Measurements from ENCODE around the gene RAPGEF4. TPM values are rescaled to one million over a fixed set of nuclear protein-coding genes. Genes with fewer than 3 reads are reported as not detected.
"Not testable (repeated sequence)": the region's sequence is repeated elsewhere in the genome, so short reads cannot be mapped to it uniquely, and the experiment has no call there.

RAPGEF4 gene
- total and polyA plus RNA-seq, 9 of the 15 experiments (the other 6 are each of a cell fraction or from before 2014, with no cell fraction given), result 0.04 to 0.33 (median 0.13) TPM; not detected in 6

DNA sequence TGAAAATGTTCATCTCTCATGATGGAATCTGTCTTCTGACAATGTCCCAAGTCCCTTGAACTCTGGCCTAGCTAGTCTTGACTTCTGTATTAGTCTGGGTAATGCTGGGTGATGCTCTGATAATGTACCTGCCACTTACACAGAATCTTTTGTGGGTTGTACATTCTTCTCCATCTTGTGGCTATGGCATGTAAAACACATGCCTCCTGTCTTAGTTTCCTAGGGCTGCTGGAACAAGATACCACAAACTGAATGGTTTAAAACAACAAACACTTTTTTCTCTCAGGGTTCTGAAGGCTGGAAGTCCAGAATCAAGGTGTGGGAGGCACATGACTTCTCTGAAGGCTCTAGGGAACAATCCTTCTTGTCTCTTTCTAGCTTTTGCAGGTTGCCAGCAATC lies 57.1 kb downstream of the RAPGEF4 start (continued):
- TF ChIP-seq SP2 (IDR thresholded peaks at IDR 0.05; ENCODE audit: extremely low read depth, low read depth, low read length, poor library complexity, severe bottlenecking) (no peak), SAFB2 (IDR thresholded peaks at IDR 0.05; ENCODE audit: borderline replicate concordance, low read depth, low read length, severe bottlenecking) (no peak), ZNF780A (CRISPR knock-in tag; IDR thresholded peaks at IDR 0.05) (no peak)
- TF ChIP-seq, protein P1, sequence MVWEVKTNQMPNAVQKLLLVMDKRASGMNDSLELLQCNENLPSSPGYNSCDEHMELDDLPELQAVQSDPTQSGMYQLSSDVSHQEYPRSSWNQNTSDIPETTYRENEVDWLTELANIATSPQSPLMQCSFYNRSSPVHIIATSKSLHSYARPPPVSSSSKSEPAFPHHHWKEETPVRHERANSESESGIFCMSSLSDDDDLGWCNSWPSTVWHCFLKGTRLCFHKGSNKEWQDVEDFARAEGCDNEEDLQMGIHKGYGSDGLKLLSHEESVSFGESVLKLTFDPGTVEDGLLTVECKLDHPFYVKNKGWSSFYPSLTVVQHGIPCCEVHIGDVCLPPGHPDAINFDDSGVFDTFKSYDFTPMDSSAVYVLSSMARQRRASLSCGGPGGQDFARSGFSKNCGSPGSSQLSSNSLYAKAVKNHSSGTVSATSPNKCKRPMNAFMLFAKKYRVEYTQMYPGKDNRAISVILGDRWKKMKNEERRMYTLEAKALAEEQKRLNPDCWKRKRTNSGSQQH (CRISPR knock-in tag; IDR thresholded peaks at IDR 0.05), result no peak
- TF ChIP-seq, protein P2, sequence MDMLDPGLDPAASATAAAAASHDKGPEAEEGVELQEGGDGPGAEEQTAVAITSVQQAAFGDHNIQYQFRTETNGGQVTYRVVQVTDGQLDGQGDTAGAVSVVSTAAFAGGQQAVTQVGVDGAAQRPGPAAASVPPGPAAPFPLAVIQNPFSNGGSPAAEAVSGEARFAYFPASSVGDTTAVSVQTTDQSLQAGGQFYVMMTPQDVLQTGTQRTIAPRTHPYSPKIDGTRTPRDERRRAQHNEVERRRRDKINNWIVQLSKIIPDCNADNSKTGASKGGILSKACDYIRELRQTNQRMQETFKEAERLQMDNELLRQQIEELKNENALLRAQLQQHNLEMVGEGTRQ (CRISPR knock-in tag; IDR thresholded peaks at IDR 0.05), result no peak

DNA sequence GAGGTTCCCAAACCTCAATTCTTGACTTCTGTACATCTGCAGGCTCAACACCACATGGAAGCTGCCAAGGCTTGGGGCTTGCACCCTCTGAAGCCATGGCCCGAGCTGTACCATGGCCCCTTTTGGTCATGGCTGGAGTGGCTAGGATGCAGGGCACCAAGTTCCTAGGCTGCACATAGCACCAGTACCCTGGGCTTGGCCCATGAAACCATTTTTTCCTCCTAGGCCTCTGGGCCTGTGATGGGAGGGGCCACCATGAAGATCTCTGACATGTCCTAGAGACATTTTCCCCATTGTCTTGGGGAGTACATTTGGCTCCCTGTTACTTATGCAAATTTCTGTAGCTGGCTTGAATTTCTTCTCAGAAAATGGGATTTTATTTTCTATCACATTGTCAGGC lies 67.7 kb downstream of the RAPGEF4 start:
- H3K27ac ChIP-seq (ENCODE audit: extremely low read depth, low read depth, low read length); H3K4me3 ChIP-seq; H3K9me3 ChIP-seq (replicated peaks; ENCODE audit: control insufficient read depth, insufficient read depth, low read depth, low read length); H3K79me2 ChIP-seq (ENCODE audit: control insufficient read depth, insufficient read depth, low read length); CTCF ChIA-PET (ENCODE audit: low intra/inter-chr PET ratio); POLR2A ChIA-PET; H2AFZ ChIP-seq (ENCODE audit: low read depth, low read length); FAIRE-seq; DNase-seq (ENCODE audit: extremely low read depth in 1 of 4, low spot score in 3 of 4); H3K9ac ChIP-seq (ENCODE audit: insufficient read depth in 1 of 2, low read depth in 2 of 2, low read length in 2 of 2); H3K4me2 ChIP-seq (ENCODE audit: insufficient read depth, low read length); H3K9me1 ChIP-seq (ENCODE audit: control insufficient read depth, insufficient read depth, low read length); intact Hi-C loops (cut with micrococcal nuclease); H3K36me3 ChIP-seq (ENCODE audit: control insufficient read depth, insufficient read depth, low read length); H3K27me3 ChIP-seq (ENCODE audit: control insufficient read depth in 2 of 2, insufficient read depth in 2 of 2, low read length in 2 of 2); BruUV-seq (replicated peaks); H4K20me1 ChIP-seq (replicated peaks; ENCODE audit: control insufficient read depth, insufficient read depth, low read length); H3K4me1 ChIP-seq (replicated peaks in 1 of 2; ENCODE audit: control insufficient read depth in 2 of 2, insufficient read depth in 2 of 2, low read length in 2 of 2); in situ Hi-C loops (cut with MboI); ATAC-seq: not testable (repeated sequence)
- 0 out of 2 replicates have a peak, but pooled peaks have one; percentile 53 for TF ChIP-seq CBX5 (IDR thresholded peaks at IDR 0.05; ENCODE audit: borderline replicate concordance, low read depth)
- TF ChIP-seq CBX3 (IDR thresholded peaks at IDR 0.05; ENCODE audit: borderline replicate concordance in 1 of 2, low read length in 2 of 2), result peak in 1 of 2 experiments; percentile 40; a peak in 1 of 3 replicates
- TF ChIP-seq TRIM28 (IDR thresholded peaks at IDR 0.05), result 0 out of 2 replicates have a peak, but pooled peaks have one; percentile 20
- TF ChIP-seq, protein P3, sequence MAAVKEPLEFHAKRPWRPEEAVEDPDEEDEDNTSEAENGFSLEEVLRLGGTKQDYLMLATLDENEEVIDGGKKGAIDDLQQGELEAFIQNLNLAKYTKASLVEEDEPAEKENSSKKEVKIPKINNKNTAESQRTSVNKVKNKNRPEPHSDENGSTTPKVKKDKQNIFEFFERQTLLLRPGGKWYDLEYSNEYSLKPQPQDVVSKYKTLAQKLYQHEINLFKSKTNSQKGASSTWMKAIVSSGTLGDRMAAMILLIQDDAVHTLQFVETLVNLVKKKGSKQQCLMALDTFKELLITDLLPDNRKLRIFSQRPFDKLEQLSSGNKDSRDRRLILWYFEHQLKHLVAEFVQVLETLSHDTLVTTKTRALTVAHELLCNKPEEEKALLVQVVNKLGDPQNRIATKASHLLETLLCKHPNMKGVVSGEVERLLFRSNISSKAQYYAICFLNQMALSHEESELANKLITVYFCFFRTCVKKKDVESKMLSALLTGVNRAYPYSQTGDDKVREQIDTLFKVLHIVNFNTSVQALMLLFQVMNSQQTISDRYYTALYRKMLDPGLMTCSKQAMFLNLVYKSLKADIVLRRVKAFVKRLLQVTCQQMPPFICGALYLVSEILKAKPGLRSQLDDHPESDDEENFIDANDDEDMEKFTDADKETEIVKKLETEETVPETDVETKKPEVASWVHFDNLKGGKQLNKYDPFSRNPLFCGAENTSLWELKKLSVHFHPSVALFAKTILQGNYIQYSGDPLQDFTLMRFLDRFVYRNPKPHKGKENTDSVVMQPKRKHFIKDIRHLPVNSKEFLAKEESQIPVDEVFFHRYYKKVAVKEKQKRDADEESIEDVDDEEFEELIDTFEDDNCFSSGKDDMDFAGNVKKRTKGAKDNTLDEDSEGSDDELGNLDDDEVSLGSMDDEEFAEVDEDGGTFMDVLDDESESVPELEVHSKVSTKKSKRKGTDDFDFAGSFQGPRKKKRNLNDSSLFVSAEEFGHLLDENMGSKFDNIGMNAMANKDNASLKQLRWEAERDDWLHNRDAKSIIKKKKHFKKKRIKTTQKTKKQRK (IDR thresholded peaks at IDR 0.05; ENCODE audit: borderline replicate concordance, low read depth, low read length), result peak; percentile 43; the same call in 1 of the 2 replicates
- TF ChIP-seq, protein P4, sequence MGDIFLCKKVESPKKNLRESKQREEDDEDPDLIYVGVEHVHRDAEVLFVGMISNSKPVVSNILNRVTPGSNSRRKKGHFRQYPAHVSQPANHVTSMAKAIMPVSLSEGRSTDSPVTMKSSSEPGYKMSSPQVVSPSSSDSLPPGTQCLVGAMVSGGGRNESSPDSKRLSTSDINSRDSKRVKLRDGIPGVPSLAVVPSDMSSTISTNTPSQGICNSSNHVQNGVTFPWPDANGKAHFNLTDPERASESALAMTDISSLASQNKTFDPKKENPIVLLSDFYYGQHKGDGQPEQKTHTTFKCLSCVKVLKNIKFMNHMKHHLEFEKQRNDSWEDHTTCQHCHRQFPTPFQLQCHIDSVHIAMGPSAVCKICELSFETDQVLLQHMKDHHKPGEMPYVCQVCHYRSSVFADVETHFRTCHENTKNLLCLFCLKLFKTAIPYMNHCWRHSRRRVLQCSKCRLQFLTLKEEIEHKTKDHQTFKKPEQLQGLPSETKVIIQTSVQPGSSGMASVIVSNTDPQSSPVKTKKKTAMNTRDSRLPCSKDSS (IDR thresholded peaks at IDR 0.05; ENCODE audit: low read depth, partially characterized antibody), result peak; percentile 42
- TF ChIP-seq ZFP36 (IDR thresholded peaks at IDR 0.05; ENCODE audit: low read depth, low read length, partially characterized antibody), result peak; percentile 87
- 0% methylated on average over 1 of the region's 1 CpG for WGBS (ENCODE audit: insufficient coverage, low coverage, missing lambda C conversion rate)

All from K562 (cell line).